Neural cell (in vitro differentiated cells): Measurements from ENCODE around the gene TOMM40. TPM values are rescaled to one million over a fixed set of nuclear protein-coding genes. Genes with fewer than 3 reads are reported as not detected.
A peak's percentile ranks its signal among the peaks of the same experiment; 100 is the strongest.

ENCODE experiments used
- H2AFZ ChIP-seq: fragments of 200-600, 300-800 bp; sonication (generic), shearing (Covaris generic); 2 replicates; pipeline ENCODE4 v1.6.0; 2014; ENCODE audit warnings: low read depth, mild to moderate bottlenecking, antibody characterized with exemption, low read length, moderate library complexity
- H3F3A ChIP-seq: fragments of 200-600 bp; shearing (Covaris generic); 2 replicates; pipeline ENCODE4 v1.6.1; 2016; ENCODE audit warnings: mild to moderate bottlenecking, moderate library complexity, mixed read lengths, antibody characterized with exemption, low read length; ENCODE audit not compliant: insufficient read depth, poor library complexity, severe bottlenecking
- H3K27ac ChIP-seq: fragments of 200-600, 300-800 bp; sonication (generic), shearing (Covaris generic); 2 replicates; pipeline ENCODE4 v1.5.1; 2014; ENCODE audit warnings: mild to moderate bottlenecking, low read length, moderate library complexity
- H3K27me3 ChIP-seq: fragments of 300-800, 200-600 bp; sonication (generic), shearing (Covaris generic); 2 replicates; pipeline ENCODE4 v1.6.0; 2014; ENCODE audit warnings: mild to moderate bottlenecking, low read depth, low read length, moderate library complexity; ENCODE audit not compliant: insufficient read depth
- H3K36me3 ChIP-seq: fragments of 300-800, 200-600 bp; sonication (generic), shearing (Covaris generic); 2 replicates; pipeline ENCODE4 v1.5.1; 2014; ENCODE audit warnings: mild to moderate bottlenecking, antibody characterized with exemption, low read length, moderate library complexity; ENCODE audit not compliant: insufficient read depth
- H3K4me2 ChIP-seq: fragments of 300-800, 200-600 bp; sonication (generic), shearing (Covaris generic); 2 replicates; pipeline ENCODE4 v1.6.0; 2014; ENCODE audit warnings: mild to moderate bottlenecking, low read length
- H3K4me3 ChIP-seq: fragments of 300-800, 200-600 bp; sonication (generic), shearing (Covaris generic); 2 replicates; pipeline ENCODE4 v1.5.1; 2014; ENCODE audit warnings: mild to moderate bottlenecking, low read length, moderate library complexity
- H3K79me2 ChIP-seq: fragments of 200-600 bp; shearing (Covaris generic); replicated peaks from 2 replicates; pipeline ENCODE4 v1.6.0; 2014; ENCODE audit warnings: mild to moderate bottlenecking, low read length, moderate library complexity; ENCODE audit not compliant: insufficient read depth
- H3K9ac ChIP-seq: fragments of 300-800, 200-600 bp; sonication (generic), shearing (Covaris generic); 2 replicates; pipeline ENCODE4 v1.6.1; 2016; ENCODE audit warnings: mild to moderate bottlenecking, low read length, mixed read lengths
- H3K9me2 ChIP-seq: fragments of 200-600 bp; shearing (Covaris generic); 2 replicates; pipeline ENCODE4 v1.6.1; 2016; ENCODE audit warnings: mild to moderate bottlenecking, low read length, mixed read lengths; ENCODE audit not compliant: insufficient read depth
- H3K9me3 ChIP-seq: fragments of 200-600, 300-800 bp; sonication (generic), shearing (Covaris generic); 2 replicates; pipeline ENCODE4 v1.6.1; 2016; ENCODE audit warnings: mild to moderate bottlenecking, mixed run types, low read length, moderate library complexity, mixed read lengths
- H4K20me1 ChIP-seq: fragments of 200-600 bp; shearing (Covaris generic); 2 replicates; pipeline ENCODE4 v1.6.1; 2016; ENCODE audit warnings: mild to moderate bottlenecking, mixed run types; ENCODE audit not compliant: insufficient read depth
- CTCF ChIP-seq: fragments of 450-650 bp; IDR thresholded peaks from 2 replicates; pipeline ENCODE4 v1.5.1; 2014; ENCODE audit warnings: antibody characterized with exemption, mild to moderate bottlenecking, moderate library complexity; ENCODE audit not compliant: poor library complexity, severe bottlenecking
- EP300 ChIP-seq: fragments of 450-650 bp; conservative IDR thresholded peaks from 2 replicates; pipeline ENCODE4 v1.6.1; 2014; ENCODE audit warnings: antibody characterized with exemption, mild to moderate bottlenecking, moderate library complexity; ENCODE audit not compliant: poor library complexity, severe bottlenecking
- EZH2 ChIP-seq: fragments of 200-600, 300-800 bp; shearing (Covaris generic), sonication (generic); IDR thresholded peaks from 2 replicates; pipeline ENCODE4 v1.6.1; 2014; ENCODE audit warnings: antibody characterized with exemption, low read length, borderline replicate concordance, mild to moderate bottlenecking; ENCODE audit not compliant: insufficient read depth, poor library complexity, severe bottlenecking
- MXI1 ChIP-seq: fragments of 450-650 bp; conservative IDR thresholded peaks from 2 replicates; pipeline ENCODE4 v1.6.1; 2014; ENCODE audit warnings: antibody characterized with exemption, mild to moderate bottlenecking; ENCODE audit not compliant: poor library complexity, severe bottlenecking
- POLR2AphosphoS5 ChIP-seq: IDR thresholded peaks from 2 replicates; pipeline ENCODE4 v1.6.1; 2012
- RAD21 ChIP-seq: fragments of 450-650 bp; conservative IDR thresholded peaks from 2 replicates; pipeline ENCODE4 v1.6.1; 2014; ENCODE audit warnings: antibody characterized with exemption, mild to moderate bottlenecking, moderate library complexity
- REST ChIP-seq: IDR thresholded peaks from 2 replicates; pipeline ENCODE4 v1.6.1; 2012; ENCODE audit warnings: borderline replicate concordance
- TAF1 ChIP-seq: IDR thresholded peaks from 2 replicates; pipeline ENCODE4 v1.6.1; 2012; ENCODE audit warnings: low read depth
- polyA plus RNA-seq: library from polyadenylated mRNA; depleted of rRNA; stranded (reverse); fragments of >200 nt; gene quantifications from 2 replicates; pipeline ENCODE4 v1.2.3, GENCODE V29; 2014

The TOMM40 gene
- polyA plus RNA-seq, 1 donor from 2014 or later = 48.4 TPM

- Histone ChIP-seq H3K36me3 (no peaks in the 10 kb centered on the region), H2AFZ (no peak overlapping the region), H3K9me2 (no peaks in the 10 kb centered on the region), H3K4me3 (peak overlapping the region; percentile 80), H3K9ac (no peak overlapping the region), H4K20me1 (no peaks in the 10 kb centered on the region), H3F3A (no peaks in the 10 kb centered on the region), H3K4me2 (no peak overlapping the region), H3K27me3 (no peaks in the 10 kb centered on the region), H3K79me2 (peaks cover 13% of the 10 kb centered on the region), H3K9me3 (no peaks in the 10 kb centered on the region), H3K27ac (no peak overlapping the region)
- TF ChIP-seq EP300 (no peak), RAD21 (no peak), POLR2AphosphoS5 (no peak), TAF1 (no peak), REST (no peak)
These were observed 1.9 kb downstream of the TOMM40 start for GRCh38 chr19:44892932-44893331.

GRCh38 chr19:44893332-44894051 lies 2.4 kb downstream of the TOMM40 start:
- Histone ChIP-seq H3F3A (no peaks in the 10 kb centered on the region), H2AFZ (no peak overlapping the region), H3K79me2 (peaks cover 13% of the 10 kb centered on the region), H3K9me2 (no peaks in the 10 kb centered on the region), H3K4me2 (no peak overlapping the region), H3K4me3 (no peak overlapping the region), H3K9me3 (no peaks in the 10 kb centered on the region), H3K9ac (no peak overlapping the region), H3K27me3 (no peaks in the 10 kb centered on the region), H3K27ac (no peak overlapping the region), H4K20me1 (no peaks in the 10 kb centered on the region), H3K36me3 (no peaks in the 10 kb centered on the region)
- TF ChIP-seq CTCF (no peak), EP300 (no peak), EZH2 (no peak), RAD21 (no peak), POLR2AphosphoS5 (no peak)

GRCh38 chr19:44894052-44894400 lies 3.0 kb downstream of the TOMM40 start:
- Histone ChIP-seq H3K79me2 (peaks cover 13% of the 10 kb centered on the region), H3K9me3 (no peaks in the 10 kb centered on the region), H3K36me3 (no peaks in the 10 kb centered on the region), H3K27me3 (no peaks in the 10 kb centered on the region), H3K27ac (no peak overlapping the region), H2AFZ (no peak overlapping the region), H3K9me2 (no peaks in the 10 kb centered on the region), H3K4me3 (no peak overlapping the region), H3F3A (no peaks in the 10 kb centered on the region), H3K9ac (no peak overlapping the region), H3K4me2 (no peak overlapping the region), H4K20me1 (no peaks in the 10 kb centered on the region)
- TF ChIP-seq CTCF = no peak
- no peak for TF ChIP-seq TAF1
- TF ChIP-seq POLR2AphosphoS5 = no peak
- TF ChIP-seq REST = no peak
- no peak for TF ChIP-seq MXI1
- TF ChIP-seq RAD21 = no peak
